HPDE6-E6E7 (cell line): Measurements from ENCODE around the gene FGFR2.

ENCODE experiments used
- DNase-seq: peaks from one replicate; pipeline ENCODE4 v3.0.0; 2011; ENCODE audit warnings: missing footprints; ENCODE audit errors: extremely low spot score

Gene FGFR2

GRCh38 chr10:121494296-121494695 lies 103.9 kb downstream of the FGFR2 start:
- no peak for DNase-seq

GRCh38 chr10:121493521-121493920 lies 104.7 kb downstream of the FGFR2 start:
- DNase-seq = no peak

- no peak for DNase-seq
Observed at GRCh38 chr10:121490871-121491519, 107.2 kb downstream of the FGFR2 start.

DNA sequence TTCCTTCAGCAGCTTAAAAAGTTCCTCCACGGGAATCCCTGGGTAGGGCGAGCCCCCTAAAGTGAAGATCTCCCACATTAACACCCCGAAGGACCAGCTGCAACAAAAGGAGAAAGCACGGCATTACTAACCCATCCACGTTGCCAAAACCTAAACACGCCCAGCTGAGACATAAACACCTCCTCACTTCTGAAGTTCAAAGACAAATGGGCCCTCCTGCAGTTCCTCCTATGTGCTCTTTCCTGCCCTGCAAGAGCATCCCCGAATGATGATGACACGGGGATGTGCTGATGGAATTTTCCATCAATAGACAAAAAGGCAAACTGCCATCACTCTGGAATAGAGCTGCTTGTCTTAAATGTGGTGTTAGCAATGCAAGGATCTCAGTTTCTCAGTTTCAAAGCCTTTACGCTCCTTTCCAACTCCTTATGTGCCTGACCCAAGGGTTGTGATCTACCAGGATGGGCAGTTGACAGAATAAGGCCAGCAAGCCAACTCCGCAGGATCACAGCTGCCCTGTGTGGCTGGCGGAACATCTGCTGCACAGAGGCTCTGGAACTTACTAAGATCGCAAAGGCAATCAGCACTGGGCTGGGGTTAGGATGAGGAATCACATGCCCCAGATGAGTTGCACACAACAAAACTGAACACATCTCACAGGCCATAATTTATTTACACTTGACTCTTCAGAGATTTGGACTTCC lies 112.7 kb downstream of the FGFR2 start:
- DNase-seq = no peak

DNA sequence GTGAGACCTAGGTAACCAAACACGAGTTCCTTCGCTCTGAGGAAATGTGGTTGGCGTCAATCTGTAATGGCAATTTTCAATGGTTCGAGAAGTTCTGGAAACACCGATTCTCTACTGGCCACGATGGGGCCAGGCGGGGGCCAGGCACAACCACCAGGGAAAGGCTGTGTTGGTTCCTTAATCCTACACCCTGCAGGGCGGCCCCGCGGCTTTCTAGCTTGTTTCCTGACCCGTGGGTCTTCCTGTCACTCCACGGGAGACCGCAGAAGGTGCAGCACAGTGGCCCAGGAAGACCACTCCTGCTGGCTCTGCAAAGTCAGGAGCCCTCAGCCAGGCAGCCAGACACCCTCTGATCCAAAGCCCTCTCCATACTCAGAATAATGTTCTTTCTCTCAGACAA lies 113.4 kb downstream of the FGFR2 start:
- DNase-seq = no peak

DNA sequence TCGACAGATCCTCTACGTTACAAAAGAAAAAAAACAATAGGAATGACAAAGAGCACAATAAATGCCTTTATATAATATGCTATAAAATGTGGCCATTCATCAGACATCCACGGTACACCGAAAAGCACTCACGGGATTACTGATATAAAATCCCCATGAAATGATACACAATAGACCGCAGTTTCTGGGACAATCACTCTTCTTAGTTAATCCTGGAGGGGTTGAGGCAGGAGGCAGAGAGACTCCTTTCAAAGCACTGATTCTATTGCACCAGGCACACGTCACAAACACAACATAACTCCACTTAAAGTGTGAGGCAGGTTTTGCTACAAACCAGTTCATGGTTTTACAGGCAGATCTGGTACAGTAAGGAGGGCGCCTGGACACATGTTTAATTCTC lies 113.8 kb downstream of the FGFR2 start:
- DNase-seq = no peak

GRCh38 chr10:121481180-121481579 lies 117.1 kb downstream of the FGFR2 start:
- DNase-seq = no peak

DNA sequence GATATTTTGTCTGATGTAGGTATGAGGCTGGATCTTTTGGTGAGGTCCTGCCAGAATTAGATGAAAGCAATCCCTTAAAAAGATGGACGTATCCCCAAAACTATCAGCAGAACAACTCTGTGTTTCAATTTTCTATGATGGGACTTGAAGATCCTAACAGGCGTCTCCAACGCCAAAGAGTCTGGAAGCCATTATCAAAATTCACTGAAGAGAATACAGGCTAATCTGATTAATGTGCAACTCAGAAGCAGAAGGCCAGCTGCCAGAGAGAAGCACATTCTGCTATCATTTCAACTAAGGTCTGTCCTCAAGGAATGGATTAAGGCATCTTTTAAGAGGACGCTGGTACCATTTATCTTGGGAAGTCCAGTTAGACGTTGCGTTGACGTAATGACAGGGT lies 119.7 kb downstream of the FGFR2 start:
- no peak for DNase-seq

GRCh38 chr10:121469797-121470606 lies 128.2 kb downstream of the FGFR2 start:
- DNase-seq = no peak

DNA sequence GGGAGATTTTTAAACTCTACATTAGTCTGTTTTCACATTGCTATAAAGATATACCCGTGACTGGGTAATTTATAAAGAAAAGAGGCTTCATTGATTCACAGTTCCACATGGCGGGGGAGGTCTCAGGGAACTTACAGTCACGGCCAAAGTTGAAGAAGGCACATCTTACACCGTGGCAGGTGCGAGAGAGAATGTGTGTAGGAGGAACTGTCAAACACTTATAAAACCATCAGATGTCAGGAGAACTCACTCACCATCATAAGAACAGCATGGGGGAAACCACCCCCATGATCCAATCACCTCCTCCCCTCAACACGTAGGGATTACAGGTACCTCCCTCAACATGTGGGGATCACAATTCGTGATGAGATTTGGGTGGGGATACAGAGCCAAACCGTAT lies 129.5 kb downstream of the FGFR2 start:
- no peak for DNase-seq

- DNase-seq = no peak
Observed at GRCh38 chr10:121466424-121466823, 131.8 kb downstream of the FGFR2 start.

- DNase-seq = no peak
Observed at GRCh38 chr10:121465215-121465614, 133.0 kb downstream of the FGFR2 start.

- DNase-seq = no peak
Observed at GRCh38 chr10:121464517-121464916, 133.7 kb downstream of the FGFR2 start.

GRCh38 chr10:121462955-121463354 lies 135.3 kb downstream of the FGFR2 start:
- DNase-seq = no peak

DNA sequence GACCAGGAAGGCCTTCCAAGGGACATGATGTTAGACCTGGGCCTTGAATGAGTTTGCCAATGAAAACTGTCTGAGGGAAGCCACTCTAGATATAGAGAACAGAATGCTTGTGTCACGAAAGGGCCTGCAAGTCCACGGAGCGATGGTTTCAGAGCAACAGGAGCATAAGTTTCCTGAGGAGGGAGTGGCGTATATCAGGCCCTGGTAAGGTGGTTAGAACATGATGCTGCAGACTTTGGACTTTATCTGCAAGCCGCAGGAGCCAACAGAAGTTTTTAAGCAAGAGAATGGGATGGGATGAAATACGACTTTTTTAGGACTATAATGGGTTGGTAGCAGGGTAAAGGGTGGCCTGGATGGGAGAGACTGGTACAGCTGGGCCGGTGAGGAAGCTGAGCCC lies 136.0 kb downstream of the FGFR2 start:
- DNase-seq = no peak

DNA sequence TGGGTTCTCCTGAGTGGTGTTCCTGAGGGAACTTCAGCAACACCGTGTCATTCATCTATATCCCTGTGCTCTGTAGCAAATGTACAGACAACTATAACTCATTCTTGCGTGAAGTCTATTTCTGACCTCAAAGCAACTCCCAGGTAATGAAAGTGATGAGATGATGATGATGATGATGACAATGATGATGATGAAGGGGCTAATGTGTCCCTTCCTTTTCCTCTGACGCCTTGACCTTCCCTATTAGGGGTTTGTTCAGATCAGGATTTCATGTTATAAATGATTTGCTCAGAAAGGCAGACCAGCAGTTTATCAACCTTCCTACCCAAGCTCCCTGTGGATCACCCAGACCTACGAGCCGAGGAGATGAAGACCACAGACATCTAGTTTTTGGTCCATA lies 136.9 kb downstream of the FGFR2 start:
- no peak for DNase-seq

DNA sequence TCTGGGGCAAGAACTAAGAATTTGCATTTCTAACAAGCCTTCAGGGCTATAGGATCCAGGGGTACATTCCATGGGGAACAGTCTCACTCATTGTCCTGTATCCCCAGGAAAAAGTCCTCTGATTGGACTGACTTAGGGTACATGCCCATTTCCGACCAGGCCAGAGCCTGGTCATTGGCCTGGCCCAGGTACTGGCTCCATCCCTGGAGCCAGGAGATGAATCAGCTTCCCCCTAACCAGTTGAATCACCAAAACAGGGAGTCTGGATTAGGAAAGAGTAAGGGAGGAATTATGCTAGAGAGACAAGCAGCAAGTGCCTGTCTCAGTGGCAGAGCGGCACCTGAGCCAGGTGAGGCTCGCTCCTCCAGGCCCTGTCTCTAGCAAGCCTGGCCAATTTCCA lies 137.5 kb downstream of the FGFR2 start:
- DNase-seq = no peak

DNA sequence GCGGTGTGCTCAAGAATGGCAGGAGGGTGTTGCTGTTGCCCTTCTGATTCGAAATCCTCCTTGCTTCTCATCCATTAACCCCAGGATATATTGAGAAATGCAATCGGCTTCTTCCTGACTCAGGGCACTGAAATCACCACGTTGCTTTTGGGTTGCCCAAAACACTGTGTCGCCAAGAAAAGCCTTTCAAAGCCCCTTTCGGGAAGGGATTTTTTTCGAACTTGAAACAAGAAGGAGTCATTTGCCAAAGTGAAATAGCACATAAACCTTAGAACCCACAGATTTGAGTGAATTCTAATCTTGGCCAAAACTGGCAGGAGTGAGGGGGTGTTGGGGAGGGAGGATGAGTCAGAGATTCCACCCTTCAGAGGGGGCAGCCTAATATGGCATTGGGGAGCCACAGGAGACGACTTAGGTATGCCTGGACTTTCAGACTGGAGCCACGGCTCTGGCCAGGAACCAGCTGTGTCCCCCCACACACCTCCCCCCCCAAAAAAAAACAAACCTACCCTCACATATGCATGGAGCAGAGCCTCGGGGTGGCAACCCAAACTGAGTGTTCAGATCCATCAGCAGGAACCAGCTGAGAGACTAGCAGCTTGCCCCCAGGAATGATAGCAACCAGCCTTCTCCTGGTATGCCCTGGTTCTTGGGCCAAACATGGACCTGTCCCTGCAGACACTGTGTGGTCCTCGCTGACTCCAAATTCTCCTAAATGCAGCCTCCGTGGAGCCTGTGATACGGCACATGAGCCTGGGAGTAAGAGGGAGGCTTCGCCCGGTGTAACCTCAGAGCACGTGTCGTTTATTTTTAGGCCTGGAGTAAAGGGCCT lies 138.4 kb downstream of the FGFR2 start:
- no peak for DNase-seq

- no peak for DNase-seq
Observed at GRCh38 chr10:121459279-121459621, 139.0 kb downstream of the FGFR2 start.

DNA sequence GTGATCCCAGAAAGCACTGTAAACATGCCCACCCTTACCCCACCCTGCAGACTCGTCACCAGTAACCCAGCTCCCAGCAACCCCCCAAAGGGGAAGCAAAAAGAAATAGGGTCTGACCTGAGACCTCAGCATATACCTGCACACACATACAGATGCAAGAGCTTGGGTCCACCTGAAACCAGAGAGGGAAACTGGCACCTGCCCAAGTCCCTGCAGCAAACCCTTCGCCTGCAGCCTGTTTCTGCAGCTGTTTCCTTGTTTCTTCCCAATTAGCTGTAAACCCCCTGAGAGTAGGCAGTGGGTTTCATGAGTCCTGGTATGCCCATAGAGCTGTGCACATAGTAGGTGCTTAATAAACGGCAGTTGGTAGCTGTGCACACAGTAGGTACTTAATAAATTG lies 140.5 kb downstream of the FGFR2 start:
- no peak for DNase-seq

DNA sequence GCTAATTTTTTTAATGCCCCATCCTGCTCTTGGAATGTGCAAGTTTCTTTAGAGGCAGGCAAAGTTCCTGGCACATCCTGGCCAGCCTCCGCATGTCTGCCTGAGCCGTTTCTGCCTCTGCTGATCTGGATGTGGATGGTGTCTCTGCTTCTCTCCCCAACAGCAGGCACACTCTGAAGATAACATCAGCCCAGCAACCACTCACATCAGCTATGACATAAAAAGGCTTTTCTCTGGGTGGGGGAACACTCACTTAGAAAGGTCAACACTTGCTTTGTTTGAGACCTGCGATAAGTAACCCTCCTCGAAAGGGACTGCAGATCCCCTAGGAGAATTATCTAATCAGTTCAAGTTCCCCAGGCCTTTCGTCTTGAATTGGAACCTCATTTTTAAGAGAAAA lies 142.9 kb downstream of the FGFR2 start:
- no peak for DNase-seq

DNA sequence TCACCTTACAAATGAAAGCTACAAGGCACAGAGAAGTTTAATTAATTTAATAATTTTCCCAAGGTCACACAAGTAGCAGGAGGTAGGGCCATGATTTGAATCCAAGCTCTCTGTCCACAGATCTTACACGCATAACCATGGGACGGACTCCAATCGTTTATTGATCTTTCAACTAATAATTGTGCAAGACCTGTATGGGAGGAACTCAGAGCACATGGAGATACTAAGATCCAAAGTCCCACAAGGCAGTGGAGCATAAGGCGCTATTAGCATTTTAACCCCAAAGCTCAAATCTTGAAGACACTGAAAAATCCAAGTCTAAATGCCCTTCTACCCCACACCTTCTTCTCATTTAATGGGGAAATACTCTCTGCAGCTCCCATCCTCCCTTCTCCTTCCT lies 143.5 kb downstream of the FGFR2 start:
- DNase-seq = no peak
